Right renal cortex interstitium (tissue), 3 donors: ENCODE results near the gene TEX48. TPM values are rescaled to one million over a fixed set of nuclear protein-coding genes. Genes with fewer than 3 reads are reported as not detected.

Source experiments
- DNase-seq, 3 donors: peaks; one replicate each; pipeline ENCODE4 v3.0.0-alpha.2; 2013; ENCODE audit warnings: low read depth in 3 of 3, low spot score in 2 of 3
- polyA plus RNA-seq, 3 donors: library from polyadenylated mRNA; unstranded; fragments of 120-200 nt; gene quantifications; one replicate each; pipeline ENCODE4 v1.2.1, GENCODE V29; 2013; ENCODE audit not compliant: insufficient read length in 3 of 3

The TEX48 gene, protein sequence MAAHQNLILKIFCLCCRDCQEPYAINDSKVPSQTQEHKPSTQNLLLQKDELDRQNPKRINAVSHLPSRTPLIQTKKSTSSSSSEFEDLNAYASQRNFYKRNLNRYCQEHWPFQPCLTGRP
- not detected for polyA plus RNA-seq

GRCh38 chr9:114681594-114682332 lies at the start of gene TEX48:
TSS of gene TEX48 (minus strand) at chr9:114682192. CDS start at chr9:114671723, 10,469 bp downstream.
- peak in 1 of 3 donors; percentile 13 for DNase-seq

DNA sequence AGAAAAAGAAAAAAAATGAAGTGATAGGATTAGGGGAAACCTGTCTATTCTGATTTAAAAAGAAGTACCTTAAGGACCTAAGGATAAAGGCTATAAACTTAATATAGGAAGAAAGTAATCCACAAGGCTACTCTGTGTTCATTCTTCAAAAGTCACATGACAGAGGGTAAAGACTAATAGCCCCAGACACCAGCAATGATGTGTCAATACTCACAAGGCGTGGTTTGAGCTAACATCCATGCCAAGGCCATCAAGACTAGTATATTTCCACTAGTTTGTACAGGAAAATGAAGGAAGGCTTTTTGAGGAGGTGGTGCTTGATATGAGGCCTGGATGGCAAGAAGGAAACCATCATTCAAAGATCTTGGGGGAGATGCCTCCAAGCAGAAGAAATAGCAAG lies 49.7 kb upstream of the TEX48 start:
- DNase-seq: no peak

DNA sequence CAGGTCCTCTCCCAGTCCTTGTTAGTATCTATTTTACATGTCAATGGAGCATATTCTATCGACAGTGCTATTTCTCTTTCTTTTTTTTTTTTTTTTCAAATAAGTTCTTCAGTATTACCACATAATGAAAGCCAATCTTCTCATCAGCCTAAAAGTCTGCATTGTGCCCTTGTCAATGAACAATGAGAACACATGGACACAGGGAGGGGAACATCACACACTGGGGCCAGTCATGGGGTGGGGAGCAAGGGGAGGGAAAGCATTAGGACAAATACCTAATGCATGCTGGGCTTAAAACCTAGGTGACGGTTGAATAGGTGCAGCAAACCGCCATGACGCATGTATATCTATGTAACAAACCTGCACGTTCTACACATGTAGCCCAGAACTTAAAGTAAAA lies 47.7 kb upstream of the TEX48 start:
- no peak for DNase-seq

DNA sequence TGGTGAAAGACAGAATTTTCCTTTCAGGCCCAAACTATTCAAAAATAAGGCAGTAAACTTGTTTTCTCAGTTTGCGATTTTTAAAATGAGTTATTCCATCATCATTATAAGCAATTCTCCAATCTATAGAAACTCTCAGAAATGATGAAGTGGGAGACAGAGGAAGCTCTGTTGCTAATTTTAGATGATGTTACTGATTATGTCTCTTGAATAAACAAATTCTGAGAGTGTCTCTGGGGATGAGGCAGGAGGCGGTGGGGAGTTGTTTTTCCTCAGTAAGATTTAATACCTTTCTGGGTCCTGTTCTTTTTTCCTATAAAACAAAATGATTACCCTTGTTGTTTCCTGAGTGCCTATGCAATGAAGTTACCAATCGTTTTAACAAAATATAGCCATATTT lies 43.9 kb upstream of the TEX48 start:
- DNase-seq: no peak

GRCh38 chr9:114724744-114725143 lies 42.8 kb upstream of the TEX48 start:
- no peak for DNase-seq

DNA sequence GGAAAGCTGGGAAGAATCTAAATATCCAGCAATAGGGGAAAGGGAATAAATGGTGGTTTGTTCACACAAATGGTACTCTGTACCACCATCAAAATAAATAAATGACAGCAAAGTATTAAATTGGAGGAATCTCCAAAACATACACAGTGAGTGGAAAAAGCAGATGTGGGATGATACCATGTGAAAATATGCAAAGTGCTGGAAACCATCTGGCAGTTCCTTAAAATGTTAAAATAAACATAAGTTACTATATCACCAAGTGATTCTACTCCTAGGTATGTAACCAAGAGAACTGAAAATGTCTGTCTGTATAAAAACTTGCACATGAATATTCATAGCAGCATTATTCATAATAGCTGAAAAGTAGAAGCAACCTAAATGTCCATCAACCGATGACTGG lies 41.9 kb upstream of the TEX48 start:
- DNase-seq: no peak

DNA sequence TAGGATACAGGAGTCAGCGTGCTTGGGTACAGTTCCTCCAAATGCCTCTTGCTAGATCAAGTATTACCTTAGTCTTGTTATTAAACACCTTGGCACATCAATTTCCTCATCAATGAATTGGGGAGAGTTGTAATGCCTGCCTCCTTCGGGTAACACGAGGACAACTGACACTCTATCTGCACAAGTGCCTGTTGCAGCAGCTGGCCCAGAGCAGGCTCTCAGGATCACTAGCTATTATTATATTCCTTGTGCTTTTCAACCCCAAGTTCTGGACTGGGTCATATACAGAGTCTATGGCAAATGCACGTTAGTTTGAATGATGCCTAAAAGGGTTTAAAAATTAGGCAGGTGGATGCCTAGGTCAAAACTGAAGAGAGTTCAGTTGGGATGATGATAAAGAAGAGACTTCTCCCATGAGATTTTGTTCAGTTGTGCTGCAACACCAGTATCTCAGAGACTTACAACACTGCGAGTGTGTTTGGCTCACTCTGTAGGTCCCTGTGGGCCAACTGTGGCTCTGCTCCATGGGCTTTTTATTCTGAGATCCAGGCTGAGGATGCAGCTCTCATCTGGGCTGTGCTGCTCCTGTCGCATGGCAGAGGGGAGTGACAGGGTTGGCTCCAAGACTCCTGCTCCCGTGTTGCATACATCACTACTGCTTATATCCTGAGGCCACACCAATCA lies 41.1 kb upstream of the TEX48 start:
- DNase-seq: no peak

DNA sequence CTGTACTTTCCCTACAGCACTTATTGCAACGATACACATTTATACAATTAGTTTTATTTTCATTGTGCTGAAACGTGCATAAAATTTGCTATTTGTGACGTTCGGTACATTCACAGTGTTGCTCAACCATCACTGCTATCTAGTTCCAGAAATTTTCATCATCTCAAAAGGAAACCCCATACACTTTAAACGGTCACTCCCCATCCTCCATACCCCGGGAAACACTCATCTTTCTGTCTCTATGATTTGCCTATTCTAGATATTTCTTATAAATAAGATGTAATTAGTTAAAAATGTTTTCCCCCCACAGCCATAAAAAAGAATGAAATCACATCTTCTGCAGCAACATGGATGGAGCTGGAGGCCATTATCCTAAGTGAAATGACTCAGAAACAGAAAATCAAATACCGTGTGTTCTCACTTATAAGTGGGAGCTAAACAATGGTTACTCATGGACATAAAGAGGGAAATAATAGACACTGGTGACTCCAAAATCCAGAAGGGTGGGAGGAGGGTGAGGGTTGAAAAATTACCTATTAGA lies 40.2 kb upstream of the TEX48 start:
- DNase-seq: no peak

DNA sequence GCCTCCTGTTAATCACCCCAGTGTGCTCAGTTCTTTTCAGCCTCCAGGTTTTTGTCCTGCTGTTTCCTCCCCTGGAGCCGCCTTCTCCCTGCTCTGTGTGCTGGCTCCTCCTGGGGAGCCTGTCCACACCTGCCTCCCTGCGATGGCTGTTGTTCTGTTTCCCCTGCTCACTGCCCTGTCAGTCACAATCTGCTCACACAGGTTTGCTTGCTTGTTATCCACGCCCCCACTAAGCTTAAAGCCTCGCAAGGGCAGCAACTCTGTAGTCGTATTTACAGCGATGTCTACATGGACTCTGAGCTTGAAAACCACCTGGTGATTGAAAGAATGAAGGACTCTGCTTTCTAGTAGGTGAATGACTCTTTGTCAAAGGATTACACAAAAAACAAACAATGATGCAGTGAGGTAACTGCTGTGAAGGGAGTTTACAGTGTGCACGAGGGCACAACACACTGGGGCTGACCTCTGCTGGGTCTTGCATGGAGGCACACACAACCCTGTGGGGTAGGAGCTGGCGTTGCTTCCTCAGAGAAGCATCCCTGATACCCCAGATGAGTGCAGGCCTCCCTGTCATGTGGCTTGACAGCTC lies 39.6 kb upstream of the TEX48 start:
- DNase-seq: no peak

- no peak for DNase-seq
Measured at GRCh38 chr9:114720086-114720676, 38.2 kb upstream of the TEX48 start.

DNA sequence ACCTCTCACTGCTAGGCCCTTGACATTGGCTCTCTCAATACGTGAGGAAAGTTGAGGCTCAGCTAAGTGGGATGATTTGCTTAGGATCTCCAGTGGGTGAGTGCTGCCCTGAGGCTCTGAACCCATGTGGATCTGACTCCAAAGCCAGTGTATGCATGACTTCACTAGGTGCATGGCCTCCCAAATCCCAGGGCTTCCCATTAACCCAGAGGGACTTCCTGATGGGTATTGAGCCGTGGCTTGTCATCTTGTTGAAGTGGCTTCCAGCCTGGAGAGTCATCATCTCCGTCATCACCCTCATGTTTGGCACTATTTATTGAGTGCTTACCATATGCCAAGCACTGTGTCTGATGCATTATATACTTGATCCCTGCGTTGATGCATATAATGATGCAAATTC lies 37.3 kb upstream of the TEX48 start:
- DNase-seq: no peak

GRCh38 chr9:114718801-114719221 lies 36.8 kb upstream of the TEX48 start:
- DNase-seq: no peak

- DNase-seq: no peak
Measured at GRCh38 chr9:114717908-114718486, 36.0 kb upstream of the TEX48 start.

- no peak for DNase-seq
Measured at GRCh38 chr9:114709636-114710035, 27.6 kb upstream of the TEX48 start.

GRCh38 chr9:114706711-114707110 lies 24.7 kb upstream of the TEX48 start:
- DNase-seq: no peak

- no peak for DNase-seq
Measured at GRCh38 chr9:114701988-114702387, 20.0 kb upstream of the TEX48 start.

DNA sequence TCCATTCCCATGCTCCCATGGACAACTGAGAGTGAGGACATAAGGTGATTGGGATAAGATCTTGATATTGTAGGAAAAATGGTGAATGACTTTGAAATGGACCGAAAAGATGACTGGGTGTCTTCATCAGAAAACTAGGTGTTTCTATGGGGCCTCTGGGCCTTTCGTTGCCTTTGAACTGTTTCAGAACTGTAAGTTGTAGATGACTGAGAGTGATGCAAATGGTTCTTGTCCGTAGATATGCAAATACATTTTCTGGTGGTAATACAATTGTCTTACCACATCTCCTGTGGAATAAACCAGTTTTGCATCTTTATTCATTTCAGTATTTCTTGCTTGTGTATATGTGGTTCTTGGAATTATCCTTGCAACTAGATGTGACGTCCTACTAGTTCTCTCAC lies 16.0 kb upstream of the TEX48 start:
- no peak for DNase-seq

GRCh38 chr9:114696814-114697544 lies 15.0 kb upstream of the TEX48 start:
- no peak for DNase-seq

GRCh38 chr9:114695948-114696347 lies 14.0 kb upstream of the TEX48 start:
- no peak for DNase-seq

- DNase-seq: no peak
Measured at GRCh38 chr9:114694719-114695269, 12.8 kb upstream of the TEX48 start.
